ENCODE data around the gene PTTG1IP.
"Not testable (repeated sequence)": the region's sequence is repeated elsewhere in the genome, so short reads cannot be mapped to it uniquely, and the experiment has no call there.

The PTTG1IP gene

DNA sequence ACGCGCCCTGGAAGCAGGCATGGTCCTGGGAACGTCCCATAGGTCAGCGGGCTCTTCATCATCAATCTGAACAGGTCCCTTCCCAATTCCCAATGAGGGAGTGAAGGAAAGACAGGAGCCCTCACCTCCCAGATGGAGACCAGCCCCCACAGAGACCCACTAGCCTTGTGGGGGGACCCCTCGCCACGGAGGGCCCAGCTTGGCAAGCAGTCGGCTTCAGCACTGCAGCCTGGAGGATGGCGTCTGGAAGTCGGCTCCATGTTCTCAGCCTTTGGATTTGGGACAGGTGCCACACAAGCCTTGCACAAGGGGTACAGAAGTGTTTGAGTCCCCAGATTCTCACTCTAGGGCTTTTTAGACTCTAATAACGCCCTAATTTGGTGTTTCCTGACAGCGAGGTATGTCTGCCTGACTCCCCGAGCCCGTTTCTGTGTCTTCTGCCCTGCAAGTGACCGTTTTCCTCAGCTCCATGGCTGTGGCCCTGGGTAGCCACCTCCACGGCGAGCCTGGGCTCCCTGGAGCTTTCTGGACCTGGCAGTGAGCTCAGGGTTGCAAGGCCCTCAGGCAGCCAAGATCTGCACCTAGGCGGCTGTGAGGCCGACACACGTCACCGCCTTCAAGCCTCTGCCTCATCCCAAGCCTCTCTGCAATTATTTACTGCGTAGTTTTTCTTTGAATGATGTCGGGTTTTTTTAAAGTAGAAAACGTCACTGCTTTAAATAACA lies 30.6 kb downstream of the PTTG1IP start:
- DNase-seq, result no peak

DNA sequence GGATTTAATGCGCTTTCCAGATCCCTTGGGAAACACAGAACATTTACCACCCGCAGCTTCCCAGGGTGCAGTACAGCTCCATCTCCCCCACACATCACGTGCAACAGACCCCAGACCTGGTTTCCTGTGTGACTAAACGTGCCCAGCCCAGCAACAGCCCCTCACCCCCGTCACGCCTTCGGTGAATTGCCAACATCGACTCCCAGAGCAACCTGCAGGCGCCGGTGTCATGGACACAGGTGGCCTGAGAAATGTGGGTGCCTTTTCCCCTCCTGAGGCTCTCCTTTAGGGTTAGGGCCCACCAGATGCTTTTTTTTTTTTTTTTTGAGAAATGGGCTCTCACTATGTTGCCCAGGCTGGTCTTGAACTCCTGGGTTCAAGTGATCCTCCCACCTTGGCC lies 31.4 kb downstream of the PTTG1IP start:
- no peak for DNase-seq

DNA sequence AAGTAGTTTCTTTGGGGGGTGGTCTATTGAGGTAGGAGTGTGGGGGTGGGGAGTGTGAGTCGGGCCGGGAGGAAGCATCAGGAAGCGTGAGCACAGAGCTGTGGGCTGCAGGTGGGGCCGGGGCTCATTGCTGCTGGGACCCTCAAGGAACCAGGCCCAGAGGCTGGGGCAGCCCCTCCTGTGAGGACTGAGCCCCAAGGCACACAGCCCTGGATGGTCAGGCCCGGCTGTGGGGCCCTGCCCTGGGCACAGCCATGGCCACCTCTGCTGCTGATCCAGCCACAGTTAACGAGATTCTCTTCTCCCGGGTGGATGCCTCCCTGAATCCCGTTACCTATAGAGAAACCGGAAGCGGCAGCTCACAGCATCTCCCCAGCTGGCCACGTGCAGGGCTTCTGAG lies 32.7 kb downstream of the PTTG1IP start:
- no peak for DNase-seq

DNA sequence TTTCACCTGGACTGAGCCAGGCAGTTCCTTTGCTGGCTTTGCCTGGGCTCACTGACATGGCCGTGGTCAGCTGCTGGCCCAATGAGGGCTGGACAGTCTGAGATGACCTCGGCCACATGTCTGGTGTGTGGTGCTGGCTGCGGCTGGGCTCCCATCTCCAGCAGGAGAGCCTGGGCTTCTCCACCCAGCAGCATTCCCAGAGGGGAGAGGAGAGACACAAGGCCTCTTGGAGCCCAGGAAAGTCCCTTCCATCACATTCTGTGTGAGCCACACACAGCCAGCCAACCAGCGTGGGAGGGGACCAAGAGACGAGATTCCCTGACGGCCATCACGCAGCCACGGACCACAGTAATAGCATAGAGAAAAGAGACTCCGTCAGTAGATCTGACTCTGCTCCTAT lies 34.5 kb downstream of the PTTG1IP start:
- no peak for DNase-seq

DNA sequence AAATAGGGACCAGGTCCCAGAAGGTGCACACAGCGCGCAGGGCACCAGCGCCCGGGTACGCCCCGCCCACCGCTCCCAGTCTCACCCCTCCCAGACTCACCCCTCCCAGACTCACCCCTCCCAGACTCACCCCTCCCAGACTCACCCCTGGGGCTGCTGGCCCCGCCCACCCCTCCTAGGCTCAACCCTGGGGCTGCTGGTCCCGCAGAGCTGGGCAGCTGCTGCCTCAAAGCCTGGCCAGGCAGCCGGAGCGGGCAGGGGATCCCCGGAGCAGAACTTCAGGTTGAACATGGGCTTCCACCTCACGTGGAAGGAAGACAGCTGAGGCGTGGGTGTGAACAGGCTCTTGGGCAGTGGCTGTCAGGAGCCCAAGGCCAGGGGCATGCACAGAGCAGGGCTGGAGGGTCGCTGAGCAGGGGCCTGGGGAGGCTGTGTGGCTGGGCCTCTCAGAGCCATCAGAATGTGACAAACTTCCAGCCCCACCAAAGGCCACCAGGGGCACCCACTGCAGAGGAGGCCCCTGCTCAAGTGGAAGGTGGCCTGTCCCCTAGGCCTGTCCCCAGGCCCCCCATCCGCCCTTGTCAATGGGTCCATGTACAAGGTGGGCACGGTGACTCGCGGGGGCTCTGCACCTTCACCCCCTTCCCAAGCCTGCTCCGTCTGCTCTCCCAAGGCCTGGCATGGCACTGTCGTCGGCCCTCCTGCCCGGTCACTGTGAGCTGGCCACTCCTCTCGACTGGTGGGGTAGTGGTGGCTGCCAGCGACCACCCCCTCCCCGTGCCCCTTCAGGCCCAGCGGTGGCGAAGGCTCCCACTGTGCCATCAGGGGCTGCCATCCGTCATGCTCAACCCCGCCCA lies 35.2 kb downstream of the PTTG1IP start:
- no peak for DNase-seq

DNA sequence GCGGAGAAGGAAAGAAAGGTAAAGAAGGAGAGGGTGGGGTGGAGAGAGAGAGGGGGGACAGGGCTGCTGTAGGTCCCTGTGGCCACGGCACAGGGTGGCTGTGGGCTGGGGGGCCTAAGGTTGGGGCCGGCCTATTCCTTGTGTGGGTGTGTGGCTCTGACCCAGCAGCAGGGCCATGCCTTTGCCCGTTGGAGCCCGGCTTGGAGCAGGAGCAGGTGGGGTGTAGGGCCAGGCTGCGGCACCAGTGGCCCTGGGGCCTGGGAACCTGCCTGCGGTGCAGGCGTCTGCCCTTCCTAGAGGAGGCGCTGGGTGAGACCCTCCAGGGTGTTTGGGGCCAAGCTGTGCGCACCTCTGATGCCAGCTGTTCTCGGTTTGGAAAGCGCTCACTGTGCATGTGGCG lies 36.0 kb downstream of the PTTG1IP start:
- no peak for DNase-seq

DNA sequence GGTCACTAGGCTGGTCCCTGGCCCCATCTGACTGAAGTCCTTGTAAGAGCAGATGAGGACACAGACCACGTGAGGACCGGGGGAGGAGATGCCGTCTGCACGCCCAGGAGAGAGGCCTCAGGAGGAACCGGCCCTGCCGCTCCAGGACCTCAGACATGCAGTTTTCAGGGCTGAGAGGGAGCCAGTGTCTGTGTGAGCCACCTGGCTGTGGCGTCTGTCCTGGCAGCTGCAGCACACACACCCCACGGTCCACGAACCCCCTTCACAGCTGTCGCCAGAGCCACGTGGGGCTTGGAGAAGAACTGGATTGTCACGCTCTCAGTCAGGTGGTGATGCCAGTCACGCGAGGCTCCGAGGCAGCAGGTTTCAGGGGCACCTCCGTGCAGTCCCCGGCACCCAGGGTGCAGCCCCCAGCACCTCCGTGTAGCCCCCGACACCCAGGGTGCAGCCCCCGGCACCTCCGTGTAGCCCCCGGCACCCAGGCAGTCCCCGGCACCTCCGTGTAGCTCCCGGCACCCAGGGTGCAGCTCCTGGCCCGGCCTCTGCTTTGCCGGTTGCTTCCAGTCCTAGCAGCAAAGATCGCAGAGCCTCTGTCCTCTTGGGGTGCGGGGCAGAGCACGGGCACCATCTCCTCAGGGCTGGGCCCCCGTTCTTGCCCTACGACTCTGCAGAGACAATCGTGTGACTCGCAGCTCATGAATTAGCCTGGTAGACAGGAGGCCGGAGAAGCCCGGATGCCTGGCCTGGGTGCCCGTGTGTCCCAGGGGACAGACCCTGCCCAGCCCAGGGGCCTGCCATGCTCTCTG lies 36.6 kb downstream of the PTTG1IP start:
- DNase-seq, result peak; percentile 19

DNA sequence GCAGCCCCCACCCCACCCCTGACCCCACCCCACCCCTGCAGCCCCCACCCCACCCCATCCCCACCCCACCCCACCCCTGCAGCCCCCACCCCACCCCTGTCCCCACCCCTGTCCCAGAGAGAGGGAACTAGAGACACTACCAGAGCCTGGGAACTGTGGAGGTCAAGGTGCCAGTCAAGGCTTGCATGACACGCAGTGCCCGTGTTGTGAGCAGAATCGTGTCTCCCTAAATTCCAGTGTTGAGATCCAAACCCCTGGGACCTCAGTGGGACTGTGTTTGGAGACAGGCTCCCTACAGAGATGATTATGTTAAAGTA lies 37.2 kb downstream of the PTTG1IP start:
- no peak for DNase-seq

DNA sequence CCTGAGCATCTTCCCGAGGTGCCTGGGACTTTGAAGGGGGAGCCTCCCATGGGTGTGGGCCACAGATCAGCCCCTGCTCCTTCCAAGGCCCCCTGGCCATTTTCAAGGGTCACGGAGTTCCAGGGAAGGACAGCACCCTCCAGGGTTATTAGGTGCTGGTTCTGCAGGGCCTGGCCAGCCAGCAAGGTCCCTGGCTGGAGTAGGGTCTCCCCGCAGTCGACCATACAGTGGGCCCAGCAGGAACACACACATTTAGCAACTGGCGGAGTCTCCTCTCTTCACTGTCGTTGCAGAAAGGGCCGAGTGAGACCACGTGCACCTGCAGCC lies 37.9 kb downstream of the PTTG1IP start:
- no peak for DNase-seq

DNA sequence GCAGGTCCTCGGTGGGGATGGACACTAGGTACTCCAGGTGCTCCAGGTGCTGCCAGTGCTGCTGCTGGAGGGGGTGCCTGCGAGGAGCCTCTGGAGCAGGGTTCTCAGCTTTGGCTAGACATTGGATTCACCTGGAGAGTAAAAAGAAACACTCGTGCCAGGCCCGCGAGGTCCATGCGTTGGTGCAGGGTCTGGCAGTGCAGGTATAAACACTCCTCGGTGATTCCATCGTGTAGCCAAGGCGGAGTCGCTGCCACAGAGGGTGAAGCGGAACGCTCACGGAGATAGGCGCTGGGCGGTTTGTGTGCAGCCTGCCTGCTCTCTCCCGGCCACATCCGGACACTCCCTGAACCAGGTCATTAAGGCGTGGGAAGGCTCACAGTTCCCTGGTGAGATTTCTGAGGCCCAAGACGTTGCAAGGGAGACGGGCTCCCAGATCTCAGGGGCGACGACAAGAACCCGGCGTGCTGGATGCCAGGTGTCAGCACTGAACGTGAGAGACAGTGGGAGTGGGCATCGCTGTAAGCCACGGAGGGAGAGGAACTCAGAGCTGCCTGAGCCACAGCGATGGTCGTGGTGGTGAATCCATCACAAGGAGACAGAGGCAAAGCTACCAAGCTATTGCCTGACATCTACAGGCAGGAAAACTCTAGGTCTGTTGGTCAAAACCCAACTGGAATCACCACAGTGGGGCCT lies 38.4 kb downstream of the PTTG1IP start:
- no peak for DNase-seq

DNA sequence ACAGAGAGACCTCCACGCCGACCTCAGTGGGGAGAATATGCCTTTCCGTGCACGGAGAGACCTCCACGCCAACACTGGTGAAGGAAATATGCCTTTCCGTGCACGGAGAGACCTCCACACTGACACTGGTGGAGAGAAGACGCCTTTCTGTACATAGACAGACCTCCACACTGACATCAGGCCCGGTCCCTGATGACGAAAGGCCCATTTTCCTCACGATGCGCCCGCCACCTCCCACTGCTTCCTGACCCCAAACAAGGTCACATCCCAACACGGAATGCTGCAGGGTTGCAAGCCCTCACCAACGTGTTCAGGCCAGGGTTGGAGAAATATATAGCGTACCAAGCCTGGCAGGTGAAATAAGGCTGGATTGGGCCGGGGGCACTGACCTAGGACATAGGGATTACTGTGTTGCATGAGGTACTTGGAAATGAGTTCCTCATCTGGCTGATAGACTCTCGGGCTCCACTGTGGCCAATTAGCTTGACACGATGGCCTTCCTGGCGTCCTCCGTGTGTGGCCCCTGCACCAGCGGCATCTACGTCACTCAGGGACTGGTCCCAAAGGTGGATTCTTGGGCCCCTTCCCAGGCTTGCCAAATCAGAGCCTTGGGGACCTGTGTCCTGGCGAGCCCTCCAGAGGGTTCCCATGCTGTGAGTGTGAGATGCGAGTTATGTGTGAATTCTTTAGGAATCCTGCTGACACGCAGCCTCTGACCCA lies 39.1 kb downstream of the PTTG1IP start:
- no peak for DNase-seq

DNA sequence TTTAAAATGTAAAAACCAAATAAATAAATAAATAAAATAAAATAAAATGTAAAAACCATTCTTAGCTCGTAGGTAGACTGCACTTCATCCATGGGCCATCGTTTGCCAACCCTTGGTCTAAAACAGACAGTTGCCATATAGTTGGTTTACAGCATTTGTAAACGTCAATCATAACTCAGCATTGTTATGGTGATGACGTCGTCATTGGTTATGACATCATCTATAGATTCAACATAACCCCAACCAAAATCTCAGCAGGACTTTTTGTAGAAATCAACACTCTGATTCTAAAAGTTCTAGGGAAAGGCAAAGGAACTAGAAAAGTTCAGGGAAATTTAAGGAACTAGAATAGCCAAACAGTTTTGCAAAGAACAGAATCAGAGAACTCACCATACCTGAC lies 39.8 kb downstream of the PTTG1IP start:
- no peak for DNase-seq

DNA sequence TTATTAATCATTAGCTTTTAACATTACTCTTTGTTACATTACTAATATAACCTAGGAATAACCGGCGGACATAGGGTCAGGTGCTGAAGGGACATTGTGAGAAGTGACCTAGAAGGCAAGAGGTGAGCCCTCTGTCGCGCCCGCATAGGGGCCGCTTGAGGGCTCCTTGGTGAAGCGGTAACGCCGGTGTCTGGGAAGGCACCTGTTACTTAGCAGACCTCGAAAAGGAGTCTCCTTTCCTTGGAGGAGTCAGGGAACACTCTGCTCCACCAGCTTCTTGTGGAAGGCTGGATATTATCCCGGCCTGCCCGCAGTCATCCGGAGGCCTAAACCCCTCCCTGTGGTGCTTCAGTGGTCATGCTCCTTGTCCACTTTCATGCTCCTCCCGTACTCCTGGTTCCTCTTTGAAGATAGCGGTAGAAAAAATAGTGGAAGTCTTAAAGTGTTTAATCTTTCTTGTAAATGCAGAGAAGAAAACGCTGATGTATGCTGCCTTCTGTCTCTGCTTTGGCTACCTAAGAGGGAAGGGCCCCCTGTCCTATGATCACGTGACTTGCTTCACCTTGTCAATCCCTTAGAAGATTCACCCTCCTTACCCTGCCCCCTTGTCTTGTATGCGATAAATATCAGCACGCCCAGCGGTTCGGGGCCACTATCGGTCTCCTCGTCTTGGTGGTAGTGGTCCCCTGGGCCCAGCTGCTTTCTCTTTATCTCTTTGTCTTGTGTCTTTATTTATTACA lies 40.8 kb downstream of the PTTG1IP start:
- DNase-seq, result not testable (repeated sequence)

DNA sequence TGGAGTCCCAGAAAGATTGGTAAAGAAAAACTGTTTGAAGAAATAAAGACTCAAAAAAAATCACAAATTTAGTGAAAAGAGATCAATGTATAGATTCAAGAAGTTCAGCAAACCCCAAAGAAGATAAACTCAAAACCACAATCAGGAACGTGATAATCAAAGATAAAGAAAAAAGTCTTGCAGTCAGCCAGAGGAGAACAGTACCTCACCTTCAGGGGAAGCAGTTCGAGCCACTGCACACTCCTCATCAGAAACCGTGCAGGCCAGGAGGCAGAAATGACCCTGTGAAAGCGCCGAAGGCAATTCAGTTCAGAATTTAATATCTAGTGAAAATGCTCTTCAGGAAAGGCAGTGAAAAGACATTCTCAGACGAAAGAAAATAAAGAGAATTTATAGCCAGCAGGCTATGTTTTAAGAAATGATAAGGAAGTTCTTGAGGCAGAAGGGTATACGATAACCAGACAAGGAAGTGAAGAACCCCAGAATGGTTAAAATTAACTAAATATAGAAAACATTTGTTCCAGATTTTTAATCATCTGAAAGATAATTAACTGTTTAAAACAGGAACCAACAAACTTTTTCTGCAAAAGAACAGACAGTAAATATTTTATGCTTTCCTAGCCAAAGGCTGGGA lies 42.1 kb downstream of the PTTG1IP start:
- no peak for DNase-seq

DNA sequence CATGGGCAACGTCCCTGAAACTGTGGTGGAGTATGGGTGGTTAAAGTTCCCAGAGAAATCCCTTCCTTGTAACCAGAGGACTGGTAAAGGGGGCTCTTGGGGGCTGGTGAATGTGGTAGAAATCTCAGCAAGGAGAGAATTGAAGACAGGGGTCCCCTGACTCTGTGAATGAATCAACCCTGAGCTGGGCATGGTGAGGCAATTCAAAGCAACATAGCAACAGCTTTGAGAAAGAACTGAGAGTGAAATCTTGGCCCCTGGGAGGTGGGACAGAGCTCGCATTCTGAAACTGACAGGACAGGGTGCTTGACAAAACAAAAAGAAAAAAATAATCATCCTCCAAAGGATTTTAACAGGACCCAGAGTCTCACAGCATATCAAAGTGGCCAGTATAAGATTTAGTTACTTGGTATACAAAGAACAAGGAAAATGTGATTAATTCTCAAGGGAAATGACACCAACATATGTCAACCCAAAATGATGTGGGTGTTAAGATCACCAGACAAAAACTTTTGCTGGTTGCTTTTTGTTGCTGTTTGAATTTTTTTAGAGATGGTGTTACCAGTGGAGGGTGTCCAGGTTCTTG lies 43.9 kb downstream of the PTTG1IP start:
- DNase-seq, result no peak

DNA sequence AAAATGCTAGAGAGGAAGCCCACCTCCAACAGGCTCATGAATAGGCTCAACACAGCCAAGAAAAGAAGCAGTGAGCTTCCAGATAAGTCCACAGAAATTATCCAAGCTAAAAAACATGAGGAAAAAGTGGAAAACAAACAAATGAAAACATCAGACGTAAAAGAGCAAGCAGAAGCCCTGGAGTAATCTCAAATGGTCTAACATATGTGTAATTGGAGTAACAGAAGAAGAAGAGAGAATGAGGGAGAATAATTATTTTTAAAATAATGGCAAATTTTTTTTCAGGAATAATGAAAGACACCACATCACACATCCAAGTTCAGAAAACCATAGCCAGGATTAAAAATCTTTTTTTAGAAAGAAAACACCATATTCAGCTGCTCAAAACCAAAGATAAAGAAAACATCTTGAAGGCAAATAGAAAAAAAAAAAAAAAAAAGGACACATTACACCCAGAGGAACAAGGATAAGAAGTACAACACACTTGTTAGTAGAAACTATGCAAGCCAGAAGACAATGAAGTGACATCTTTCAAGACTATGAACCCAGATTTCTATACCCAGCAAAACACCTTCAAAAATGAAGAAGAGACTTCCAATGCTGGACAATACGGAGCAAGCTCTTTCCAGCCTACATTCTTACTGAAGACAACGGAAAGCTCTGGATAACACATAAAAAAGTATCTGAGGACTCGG lies 45.0 kb downstream of the PTTG1IP start:
- DNase-seq, result no peak

DNA sequence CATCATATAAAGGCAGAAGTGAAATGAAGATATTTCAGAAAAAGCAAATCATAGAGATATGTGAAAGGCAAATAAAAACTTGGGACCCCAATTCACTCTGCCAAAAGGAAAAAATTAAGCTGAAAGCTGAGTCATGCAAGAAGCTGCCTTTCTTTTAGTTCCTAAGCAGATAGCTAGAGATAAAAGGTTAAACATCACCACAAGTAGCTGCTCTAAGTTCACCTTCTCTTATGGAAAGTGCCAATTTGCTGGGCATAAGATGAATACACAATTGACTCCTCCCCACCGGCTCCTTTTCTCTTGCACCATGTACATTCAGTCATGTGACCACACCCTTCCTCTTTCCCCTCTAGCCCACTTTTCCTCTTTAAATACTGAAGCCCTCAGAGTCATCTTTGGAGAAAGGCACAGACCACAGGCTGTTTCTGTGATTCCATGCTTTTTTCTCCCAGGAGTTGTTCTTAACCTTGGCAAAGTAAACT lies 50.3 kb downstream of the PTTG1IP start:
- DNase-seq, result no peak

DNA sequence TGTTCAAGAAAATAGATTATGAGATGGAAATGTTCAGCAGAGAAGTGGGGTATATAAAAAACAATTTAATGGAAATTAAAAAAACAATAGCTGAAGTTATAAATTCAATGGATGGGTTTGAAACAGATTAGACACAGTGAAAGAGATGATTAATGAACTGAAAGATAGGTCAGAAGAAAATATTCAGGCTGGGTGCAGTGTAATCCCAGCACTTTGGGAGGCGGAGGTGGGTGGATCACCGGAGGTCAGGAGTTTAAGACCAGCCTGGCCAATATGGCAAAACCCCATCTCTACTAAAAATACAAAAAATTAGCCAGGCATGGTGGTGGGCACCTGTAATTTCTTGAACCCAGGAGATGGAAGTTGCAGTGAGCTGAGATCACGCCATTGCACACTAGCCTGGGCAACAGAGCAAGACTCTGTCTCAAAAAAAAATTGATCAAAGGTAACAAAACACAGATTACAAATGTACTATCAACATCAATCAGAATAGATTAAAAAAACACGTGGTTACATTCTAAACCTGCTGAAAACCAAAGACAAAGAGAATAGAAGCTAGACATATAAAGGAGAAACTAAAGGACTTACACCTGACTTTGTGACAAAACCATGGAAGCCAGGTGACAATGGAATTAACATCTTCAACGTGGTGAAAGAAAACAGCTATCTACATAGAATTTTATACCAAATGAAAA lies 50.9 kb downstream of the PTTG1IP start:
- no peak for DNase-seq

DNA sequence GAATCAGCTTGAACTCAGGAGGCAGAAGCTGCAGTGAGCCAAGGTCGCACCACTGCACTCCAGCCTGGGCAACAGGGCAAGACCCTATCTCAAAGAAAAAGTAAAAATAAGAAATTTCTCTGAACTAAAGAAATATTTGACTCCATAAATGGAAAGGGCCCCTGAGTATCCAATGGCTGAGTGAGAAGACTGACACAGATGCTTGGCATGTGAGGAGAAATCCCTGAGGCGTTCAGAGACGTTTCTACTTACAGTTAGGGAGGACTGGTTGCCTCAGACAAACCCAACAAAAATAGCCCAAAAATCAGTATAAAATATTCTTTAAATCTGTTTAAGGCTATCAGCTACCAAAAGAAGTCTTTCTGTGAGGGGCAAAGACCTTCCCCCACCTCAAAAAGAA lies 52.6 kb downstream of the PTTG1IP start:
- no peak for DNase-seq

All from suppressor macrophage treated with lipopolysaccharide for 4 hours (primary cell).